HL-60 (cell line): ENCODE measurements around the gene FERMT2.

Experiments
- DNase-seq, 2 experiments: peaks; one replicate each; pipeline ENCODE4 v3.0.0-alpha.2; 2010 to 2020; ENCODE audit warnings: low read depth in 1 of 2, low spot score in 1 of 2
- H3K27ac ChIP-seq: fragments of 250-450 bp; sonication (Bioruptor Pico); replicated peaks from 2 replicates; pipeline ENCODE4 v1.5.1; 2020; ENCODE audit warnings: mild to moderate bottlenecking, moderate library complexity
- H3K27me3 ChIP-seq: fragments of 250-450 bp; sonication (Bioruptor Pico); 2 replicates; pipeline ENCODE4 v1.5.1; 2021; ENCODE audit warnings: mild to moderate bottlenecking, moderate library complexity; ENCODE audit not compliant: insufficient read depth, poor library complexity, severe bottlenecking
- H3K4me3 ChIP-seq: replicated peaks from 2 replicates; pipeline ENCODE4 v1.5.1; 2011; ENCODE audit warnings: mild to moderate bottlenecking, control low read depth, low read length; ENCODE audit not compliant: insufficient read depth
- GABPA ChIP-seq: IDR thresholded peaks from 2 replicates; pipeline ENCODE4 v1.6.1; 2012; ENCODE audit warnings: low read depth
- POLR2AphosphoS5 ChIP-seq: IDR thresholded peaks from 2 replicates; pipeline ENCODE4 v1.6.1; 2012; ENCODE audit warnings: low read depth
- SPI1 ChIP-seq: IDR thresholded peaks from 2 replicates; pipeline ENCODE4 v1.6.1; 2012; ENCODE audit warnings: low read depth, mild to moderate bottlenecking, borderline replicate concordance
- TF ChIP-seq, protein P1 (sequence below): IDR thresholded peaks from 2 replicates; pipeline ENCODE4 v1.6.1; 2012; ENCODE audit warnings: low read depth; ENCODE audit not compliant: insufficient replicate concordance
- TF ChIP-seq, protein P2 (sequence below): IDR thresholded peaks from one replicate; pipeline ENCODE4 v1.5.1; 2011; ENCODE audit warnings: low read length, control low read depth, inconsistent platforms; ENCODE audit not compliant: insufficient read depth

The FERMT2 gene

DNA sequence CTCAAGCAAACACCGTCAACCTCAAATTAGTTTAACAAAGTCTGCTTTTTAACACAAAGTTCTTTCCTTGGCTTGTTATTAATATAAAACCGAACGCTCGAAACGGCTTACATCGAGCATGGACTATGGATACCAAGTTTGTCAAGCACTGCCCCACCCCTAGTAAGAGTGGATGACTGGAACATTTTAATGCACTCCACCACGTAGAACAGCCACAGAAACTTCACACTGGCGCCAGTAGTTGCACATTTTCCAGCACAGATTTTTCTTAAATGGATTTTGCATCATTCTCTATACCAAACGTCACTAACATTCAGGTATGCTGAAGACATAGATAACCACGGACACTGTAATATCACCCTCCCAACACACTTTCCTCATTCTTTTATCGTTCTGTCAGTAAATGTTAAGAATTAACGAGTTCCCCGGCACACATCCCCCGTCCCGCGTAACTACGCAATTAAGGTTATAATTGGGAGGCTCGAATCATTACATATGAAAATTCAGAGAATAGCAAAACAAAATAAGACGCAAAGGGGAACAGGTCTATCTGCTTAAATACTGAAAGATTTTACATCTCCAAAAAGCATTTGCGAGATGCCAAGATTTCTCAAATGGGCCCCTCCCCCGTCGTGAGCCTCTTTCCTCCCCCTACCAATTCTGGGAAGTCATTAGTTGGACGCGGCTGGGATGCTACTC, 990 bp downstream of the FERMT2 start:
- TF ChIP-seq SPI1 = no peak
- TF ChIP-seq, protein P1, sequence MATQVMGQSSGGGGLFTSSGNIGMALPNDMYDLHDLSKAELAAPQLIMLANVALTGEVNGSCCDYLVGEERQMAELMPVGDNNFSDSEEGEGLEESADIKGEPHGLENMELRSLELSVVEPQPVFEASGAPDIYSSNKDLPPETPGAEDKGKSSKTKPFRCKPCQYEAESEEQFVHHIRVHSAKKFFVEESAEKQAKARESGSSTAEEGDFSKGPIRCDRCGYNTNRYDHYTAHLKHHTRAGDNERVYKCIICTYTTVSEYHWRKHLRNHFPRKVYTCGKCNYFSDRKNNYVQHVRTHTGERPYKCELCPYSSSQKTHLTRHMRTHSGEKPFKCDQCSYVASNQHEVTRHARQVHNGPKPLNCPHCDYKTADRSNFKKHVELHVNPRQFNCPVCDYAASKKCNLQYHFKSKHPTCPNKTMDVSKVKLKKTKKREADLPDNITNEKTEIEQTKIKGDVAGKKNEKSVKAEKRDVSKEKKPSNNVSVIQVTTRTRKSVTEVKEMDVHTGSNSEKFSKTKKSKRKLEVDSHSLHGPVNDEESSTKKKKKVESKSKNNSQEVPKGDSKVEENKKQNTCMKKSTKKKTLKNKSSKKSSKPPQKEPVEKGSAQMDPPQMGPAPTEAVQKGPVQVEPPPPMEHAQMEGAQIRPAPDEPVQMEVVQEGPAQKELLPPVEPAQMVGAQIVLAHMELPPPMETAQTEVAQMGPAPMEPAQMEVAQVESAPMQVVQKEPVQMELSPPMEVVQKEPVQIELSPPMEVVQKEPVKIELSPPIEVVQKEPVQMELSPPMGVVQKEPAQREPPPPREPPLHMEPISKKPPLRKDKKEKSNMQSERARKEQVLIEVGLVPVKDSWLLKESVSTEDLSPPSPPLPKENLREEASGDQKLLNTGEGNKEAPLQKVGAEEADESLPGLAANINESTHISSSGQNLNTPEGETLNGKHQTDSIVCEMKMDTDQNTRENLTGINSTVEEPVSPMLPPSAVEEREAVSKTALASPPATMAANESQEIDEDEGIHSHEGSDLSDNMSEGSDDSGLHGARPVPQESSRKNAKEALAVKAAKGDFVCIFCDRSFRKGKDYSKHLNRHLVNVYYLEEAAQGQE = no peak
- H3K27me3 ChIP-seq = peaks cover 54% of the 10 kb centered on the region
- H3K27ac ChIP-seq = no peak overlapping the region
- H3K4me3 ChIP-seq = no peak overlapping the region
- DNase-seq = no peak

DNA sequence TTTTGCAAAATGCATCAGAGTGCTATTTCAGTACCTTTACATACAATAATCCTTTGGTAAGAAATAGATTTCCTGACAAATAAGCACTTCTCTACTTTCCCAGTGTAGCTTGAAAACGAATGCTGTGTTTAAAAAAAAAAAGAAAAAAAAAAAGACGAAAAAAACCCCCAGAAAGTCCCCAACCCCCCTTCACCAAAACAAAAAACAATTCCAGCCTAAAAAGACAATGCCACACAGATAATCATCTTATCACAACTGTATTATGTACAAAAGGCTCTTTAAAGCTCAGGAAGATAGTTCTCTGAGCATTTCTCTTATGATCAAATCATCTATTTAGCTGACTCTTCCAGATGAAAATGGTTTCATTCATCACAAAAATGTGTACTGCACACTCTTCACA, 1.6 kb downstream of the FERMT2 start:
- TF ChIP-seq SPI1 = no peak
- TF ChIP-seq, protein P1 = no peak
- TF ChIP-seq POLR2AphosphoS5 = no peak
- Histone ChIP-seq H3K4me3 (no peak overlapping the region), H3K27ac (no peak overlapping the region), H3K27me3 (peaks cover 49% of the 10 kb centered on the region)
- no peak for DNase-seq

DNA sequence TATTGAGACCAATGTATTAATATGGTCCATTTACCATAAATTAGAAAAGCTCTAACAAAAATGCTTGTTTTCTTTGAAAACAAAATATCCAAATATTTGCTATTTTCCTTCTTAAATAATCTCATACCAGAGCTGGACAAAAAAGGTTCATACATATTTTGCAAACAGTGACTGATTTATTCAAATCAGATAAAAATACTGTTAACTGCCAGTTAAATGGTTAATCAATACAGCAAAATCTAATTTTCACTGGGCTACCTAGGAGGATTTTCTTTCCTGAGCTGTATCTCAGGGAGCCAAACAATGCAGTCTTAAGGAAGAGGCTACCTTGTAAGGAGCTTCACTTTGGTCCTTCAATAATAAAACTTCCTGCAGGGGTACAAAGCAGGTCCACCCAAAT, 2.0 kb downstream of the FERMT2 start:
- no peak for DNase-seq
- TF ChIP-seq SPI1 = no peak
- TF ChIP-seq, protein P2, sequence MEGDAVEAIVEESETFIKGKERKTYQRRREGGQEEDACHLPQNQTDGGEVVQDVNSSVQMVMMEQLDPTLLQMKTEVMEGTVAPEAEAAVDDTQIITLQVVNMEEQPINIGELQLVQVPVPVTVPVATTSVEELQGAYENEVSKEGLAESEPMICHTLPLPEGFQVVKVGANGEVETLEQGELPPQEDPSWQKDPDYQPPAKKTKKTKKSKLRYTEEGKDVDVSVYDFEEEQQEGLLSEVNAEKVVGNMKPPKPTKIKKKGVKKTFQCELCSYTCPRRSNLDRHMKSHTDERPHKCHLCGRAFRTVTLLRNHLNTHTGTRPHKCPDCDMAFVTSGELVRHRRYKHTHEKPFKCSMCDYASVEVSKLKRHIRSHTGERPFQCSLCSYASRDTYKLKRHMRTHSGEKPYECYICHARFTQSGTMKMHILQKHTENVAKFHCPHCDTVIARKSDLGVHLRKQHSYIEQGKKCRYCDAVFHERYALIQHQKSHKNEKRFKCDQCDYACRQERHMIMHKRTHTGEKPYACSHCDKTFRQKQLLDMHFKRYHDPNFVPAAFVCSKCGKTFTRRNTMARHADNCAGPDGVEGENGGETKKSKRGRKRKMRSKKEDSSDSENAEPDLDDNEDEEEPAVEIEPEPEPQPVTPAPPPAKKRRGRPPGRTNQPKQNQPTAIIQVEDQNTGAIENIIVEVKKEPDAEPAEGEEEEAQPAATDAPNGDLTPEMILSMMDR = no peak
- TF ChIP-seq GABPA = no peak
- no peak for TF ChIP-seq POLR2AphosphoS5
- TF ChIP-seq, protein P1 = no peak
- H3K4me3 ChIP-seq = no peak overlapping the region
- peaks cover 47% of the 10 kb centered on the region for H3K27me3 ChIP-seq
- no peak overlapping the region for H3K27ac ChIP-seq

DNA sequence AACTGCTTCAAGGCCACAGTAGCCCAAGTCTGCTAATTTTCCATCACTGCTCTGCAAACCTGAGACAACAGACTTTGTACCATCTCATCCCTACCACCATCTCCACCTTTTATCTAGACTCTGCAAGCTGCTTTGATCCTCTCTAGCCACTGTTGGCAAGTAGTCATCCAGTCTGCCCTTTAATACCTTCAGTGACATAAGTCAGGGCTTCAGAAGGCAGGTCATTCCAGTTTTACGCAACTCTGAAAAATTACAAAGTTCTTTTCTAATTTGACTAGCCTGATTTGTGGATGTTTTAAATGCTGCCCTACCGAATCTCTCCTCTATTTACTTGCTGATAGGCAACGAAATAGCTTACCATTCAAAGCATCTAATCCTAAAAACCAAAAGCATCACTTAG, 2.8 kb downstream of the FERMT2 start:
- peaks cover 47% of the 10 kb centered on the region for H3K27me3 ChIP-seq
- TF ChIP-seq GABPA (no peak), POLR2AphosphoS5 (no peak), SPI1 (no peak)
- TF ChIP-seq, protein P2 = no peak
- TF ChIP-seq, protein P1 = no peak
- no peak overlapping the region for H3K27ac ChIP-seq
- no peak overlapping the region for H3K4me3 ChIP-seq
- DNase-seq = no peak
